ENCODE data around the gene CHRNA7. TPM values are rescaled to one million over a fixed set of nuclear protein-coding genes. Genes with fewer than 3 reads are reported as not detected.

The CHRNA7 gene
- total RNA-seq, 1 experiment from 2014 or later = 4.4 TPM

- H3K4ac ChIP-seq (ENCODE audit: low read depth, low read length) = no peak overlapping the region
- no peaks in the 10 kb centered on the region; the same call in 1 of the 2 replicates for H3K27me3 Mint-ChIP-seq (ENCODE audit: low read depth)
- H2BK12ac ChIP-seq (ENCODE audit: insufficient read length, low read depth, low read length) = no peak overlapping the region
- H2BK5ac ChIP-seq (ENCODE audit: insufficient read length, low read length) = no peak overlapping the region
- no peak overlapping the region for H4K91ac ChIP-seq (ENCODE audit: insufficient read length, low read depth, low read length)
- H3K27me3 ChIP-seq (ENCODE audit: insufficient read depth, low read length) = no peaks in the 10 kb centered on the region
- H3K9ac ChIP-seq (ENCODE audit: extremely low read depth, insufficient read length, low read length) = no peak overlapping the region
- no peak overlapping the region for H2BK120ac ChIP-seq (ENCODE audit: low read depth, low read length, poor library complexity, severe bottlenecking)
- no peak overlapping the region for H2AK5ac ChIP-seq (ENCODE audit: insufficient read length, low read length)
- peak overlapping the region; percentile 9; the same call in 1 of the 2 replicates for H3K14ac ChIP-seq (ENCODE audit: insufficient read depth, low read length)
- no peak overlapping the region for H4K8ac ChIP-seq (replicated peaks; ENCODE audit: insufficient read length, low read depth, low read length)
- no peak overlapping the region for H3K4me3 Mint-ChIP-seq
- no peak overlapping the region for H3K56ac ChIP-seq (ENCODE audit: insufficient read length, low read depth, low read length)
- H3K79me1 ChIP-seq (ENCODE audit: insufficient read depth, low read depth, low read length, poor library complexity, severe bottlenecking) = no peaks in the 10 kb centered on the region
- H3K27ac ChIP-seq (ENCODE audit: insufficient read length, low read depth, low read length) = no peak overlapping the region
- no peak overlapping the region for H3K18ac ChIP-seq (ENCODE audit: insufficient read length, low read depth, low read length)
- peaks cover 4% of the 10 kb centered on the region; the same call in 1 of the 2 replicates for H3K4me1 ChIP-seq (ENCODE audit: insufficient read depth, low read length)
- no peak overlapping the region for H2BK15ac ChIP-seq (ENCODE audit: low read depth, low read length)
- no peak overlapping the region for H2AFZ ChIP-seq (ENCODE audit: low read length)
- no peaks in the 10 kb centered on the region for H4K20me1 ChIP-seq (ENCODE audit: control insufficient read depth, insufficient read depth, insufficient read length)
- WGBS (ENCODE audit: extremely low coverage, insufficient read length, low lambda C conversion rate) = no CpG with 5 or more reads among the region's 23 CpGs
- no peak overlapping the region for H2BK20ac ChIP-seq (ENCODE audit: low read depth, low read length, poor library complexity, severe bottlenecking)
- no peak overlapping the region for H3K4me2 ChIP-seq (ENCODE audit: insufficient read depth, insufficient read length, low read length)
- no peak for DNase-seq
- no peaks in the 10 kb centered on the region for H3K23me2 ChIP-seq (ENCODE audit: insufficient read length, low read depth, low read length, poor library complexity, severe bottlenecking)
- no peaks in the 10 kb centered on the region for H3K9me3 Mint-ChIP-seq
- H3K27ac Mint-ChIP-seq = peak overlapping the region in 1 of 3 experiments; percentile 45; a peak in 1 of 7 replicates
- TF ChIP-seq CTCF (conservative IDR thresholded peaks at IDR 0.05) = no peak
- H3K79me2 ChIP-seq (ENCODE audit: insufficient read depth, low read length) = no peaks in the 10 kb centered on the region
- no peak overlapping the region for H4K5ac ChIP-seq (ENCODE audit: insufficient read length, low read depth, low read length)
- H3K36me3 Mint-ChIP-seq (ENCODE audit: insufficient read depth in 1 of 3, low read depth in 3 of 3) = no peaks in the 10 kb centered on the region
- H3T11ph ChIP-seq (ENCODE audit: low read length) = no peak overlapping the region
- peaks cover 18% of the 10 kb centered on the region in 2 experiments for H3K4me1 Mint-ChIP-seq
- no peaks in the 10 kb centered on the region for H3K9me3 ChIP-seq (ENCODE audit: control insufficient read depth, low read depth, low read length)
- H3K23ac ChIP-seq (ENCODE audit: insufficient read length, low read depth, low read length) = no peak overlapping the region
Observed at GRCh38 chr15:32120577-32121383, 90.5 kb downstream of the CHRNA7 start.
